Upper lobe of left lung (tissue), 6 donors: ENCODE data around the gene TMEM132A. TPM values are rescaled to one million over a fixed set of nuclear protein-coding genes. Genes with fewer than 3 reads are reported as not detected.

ENCODE experiments used
- ATAC-seq, 2 donors: fragments of 200-7000 bp; cut with Tn5 transposase; one replicate each; pipeline ENCODE4 v1.9.1; 2022; ENCODE audit warnings: mild to moderate bottlenecking in 2 of 2, moderate library complexity in 2 of 2; ENCODE audit not compliant: low FRiP score in 2 of 2
- DNase-seq, 2 donors: peaks; one replicate each; pipeline ENCODE4 v3.0.0-alpha.2; 2019 to 2020
- H3K27ac ChIP-seq, 4 donors: fragments of 200-600 bp; sonication (generic); one replicate each; pipeline ENCODE4 v1.5.1; 2016 to 2019
- H3K27me3 ChIP-seq, 4 donors: fragments of 200-600 bp; sonication (generic); one replicate each; pipeline ENCODE4 v1.5.1; 2017 to 2019
- H3K36me3 ChIP-seq, 4 donors: fragments of 200-600 bp; sonication (generic); one replicate each; pipeline ENCODE4 v1.5.1; 2016 to 2019
- H3K4me1 ChIP-seq, 4 donors: fragments of 200-600 bp; sonication (generic); one replicate each; pipeline ENCODE4 v1.5.1; 2018 to 2019
- H3K4me3 ChIP-seq, 4 donors: fragments of 200-600 bp; sonication (generic); one replicate each; pipeline ENCODE4 v1.5.1; 2017 to 2019; ENCODE audit warnings: mild to moderate bottlenecking in 2 of 4, moderate library complexity in 1 of 4
- H3K9me3 ChIP-seq, 4 donors: fragments of 200-600 bp; sonication (generic); one replicate each; pipeline ENCODE4 v1.5.1; 2018 to 2019
- CTCF ChIP-seq, 6 experiments: fragments of 450-650 bp in 4 of 6; fragments of 200-600 bp in 2 of 6; sonication (generic) in 2 of 6; IDR thresholded peaks; one replicate each; pipeline ENCODE4 v1.5.1; 2016 to 2019; ENCODE audit warnings: antibody characterized with exemption in 6 of 6
- EP300 ChIP-seq, 4 donors: sonication (generic); formaldehyde crosslinking; IDR thresholded peaks; one replicate each; pipeline ENCODE4 v1.5.1; 2017; ENCODE audit warnings: antibody characterized with exemption in 4 of 4, control low read depth in 2 of 4
- POLR2A ChIP-seq, 4 donors: fragments of 450-650 bp; IDR thresholded peaks; one replicate each; pipeline ENCODE4 v1.5.1; 2016 to 2017; ENCODE audit warnings: antibody characterized with exemption in 4 of 4, mild to moderate bottlenecking in 2 of 4
- POLR2AphosphoS5 ChIP-seq, 2 donors: sonication (generic); formaldehyde crosslinking; IDR thresholded peaks; one replicate each; pipeline ENCODE4 v1.5.1; 2017; ENCODE audit warnings: antibody characterized with exemption in 2 of 2
- WGBS, 2 donors: methylation state at CpG; one replicate each; pipeline ENCODE4 v1.1.5; 2017 to 2018; 5-methylcytosine and 5-hydroxymethylcytosine counted together
- total RNA-seq, 6 donors: library from RNA; depleted of rRNA in 4 of 6; stranded (reverse); fragments of >200 nt in 4 of 6; gene quantifications; one replicate each; pipeline versions ENCODE4 v1.1.0 to v1.2.1, GENCODE V29; 2016 to 2021
- donor health status: DM: no; HTN: no; CAD: no; lungs with moderate emphysema.
- donor health status: DM: no; HTN: yes; CAD: no; lungs with severe emphysema.

Gene TMEM132A
- total RNA-seq, 6 donors from 2014 or later = 3.6 to 18.2 (median 9.4) TPM

GRCh38 chr11:60937144-60937527 is 12.9 kb downstream of the TMEM132A start:
- Histone ChIP-seq H3K4me1 (peaks cover 14 to 36% (median 18%) of the 10 kb centered on the region in 4 donors), H3K27ac (peak overlapping the region; percentile 76 to 90 (median 82)), H3K4me3 (no peak overlapping the region), H3K9me3 (no peaks in the 10 kb centered on the region), H3K27me3 (no peaks in the 10 kb centered on the region), H3K36me3 (peaks cover 4 to 55% (median 36%) of the 10 kb centered on the region in 4 donors)
- DNase-seq = peak in 1 of 2 donors; percentile 28
- ATAC-seq = no peak
- WGBS, 2 donors = 60 to 71% methylated on average over 12 of the region's 12 CpGs
- TF ChIP-seq EP300 (IDR thresholded peaks at IDR 0.05) (no peak), POLR2AphosphoS5 (IDR thresholded peaks at IDR 0.05) (peak in 1 of 2 donors; percentile 38), POLR2A (IDR thresholded peaks at IDR 0.05) (no peak), CTCF (IDR thresholded peaks at IDR 0.05) (no peak)

- peaks cover 14 to 42% (median 22%) of the 10 kb centered on the region in 4 donors for H3K4me1 ChIP-seq
- peaks cover 5 to 62% (median 38%) of the 10 kb centered on the region in 4 donors for H3K36me3 ChIP-seq
- WGBS, 2 donors = 93 to 100% methylated on average over 3 to 8 of the region's 8 CpGs
- TF ChIP-seq POLR2A (IDR thresholded peaks at IDR 0.05) (no peak), EP300 (IDR thresholded peaks at IDR 0.05) (no peak), POLR2AphosphoS5 (IDR thresholded peaks at IDR 0.05) (no peak), CTCF (IDR thresholded peaks at IDR 0.05) (no peak)
- DNase-seq = peak in 1 of 2 donors; percentile 60
- no peaks in the 10 kb centered on the region for H3K27me3 ChIP-seq
- no peak overlapping the region for H3K4me3 ChIP-seq
- H3K27ac ChIP-seq = peak overlapping the region; percentile 76 to 90 (median 82)
- no peaks in the 10 kb centered on the region for H3K9me3 ChIP-seq
- ATAC-seq = no peak
Observed at GRCh38 chr11:60937811-60938210, 13.6 kb downstream of the TMEM132A start.

- Histone ChIP-seq H3K27me3 (no peaks in the 10 kb centered on the region), H3K4me1 (peaks cover 14 to 49% (median 26%) of the 10 kb centered on the region in 4 donors), H3K27ac (peak overlapping the region in 1 of 4 donors; percentile 82), H3K36me3 (peaks cover 5 to 68% (median 42%) of the 10 kb centered on the region in 4 donors), H3K4me3 (no peak overlapping the region), H3K9me3 (no peaks in the 10 kb centered on the region)
- DNase-seq = no peak
- no peak for ATAC-seq
- WGBS, 2 donors = 89 to 90% methylated on average over 9 of the region's 9 CpGs
- no peak for TF ChIP-seq EP300 (IDR thresholded peaks at IDR 0.05)
- TF ChIP-seq POLR2AphosphoS5 (IDR thresholded peaks at IDR 0.05) = no peak
- TF ChIP-seq CTCF (IDR thresholded peaks at IDR 0.05) = no peak
- no peak for TF ChIP-seq POLR2A (IDR thresholded peaks at IDR 0.05)
Observed at GRCh38 chr11:60938500-60938899, 14.2 kb downstream of the TMEM132A start.

- Histone ChIP-seq H3K9me3 (no peaks in the 10 kb centered on the region), H3K27ac (peak overlapping the region in 2 of 4 donors; percentile 40 to 82), H3K4me1 (peaks cover 14 to 51% (median 27%) of the 10 kb centered on the region in 4 donors), H3K4me3 (no peak overlapping the region), H3K27me3 (no peaks in the 10 kb centered on the region), H3K36me3 (peaks cover 5 to 71% (median 42%) of the 10 kb centered on the region in 4 donors)
- 85% methylated on average over 4 of the region's 7 CpGs; no CpG with 5 or more reads in 1 of the 2 donors for WGBS, 2 donors
- DNase-seq (no peak), ATAC-seq (no peak)
- no peak for TF ChIP-seq POLR2A (IDR thresholded peaks at IDR 0.05)
- TF ChIP-seq CTCF (IDR thresholded peaks at IDR 0.05) = no peak
- TF ChIP-seq EP300 (IDR thresholded peaks at IDR 0.05) = no peak
- TF ChIP-seq POLR2AphosphoS5 (IDR thresholded peaks at IDR 0.05) = no peak
Observed at GRCh38 chr11:60939301-60939700, 15.0 kb downstream of the TMEM132A start.

GRCh38 chr11:60939855-60940254 is 15.6 kb downstream of the TMEM132A start:
- ATAC-seq (peak in 1 of 2 donors; percentile 12), DNase-seq (no peak)
- peak overlapping the region in 1 of 4 donors; percentile 40 for H3K27ac ChIP-seq
- H3K4me1 ChIP-seq = peaks cover 14 to 51% (median 27%) of the 10 kb centered on the region in 4 donors
- H3K9me3 ChIP-seq = no peaks in the 10 kb centered on the region
- peaks cover 5 to 73% (median 42%) of the 10 kb centered on the region in 4 donors for H3K36me3 ChIP-seq
- TF ChIP-seq POLR2AphosphoS5 (IDR thresholded peaks at IDR 0.05) (no peak), EP300 (IDR thresholded peaks at IDR 0.05) (no peak), CTCF (IDR thresholded peaks at IDR 0.05) (no peak), POLR2A (IDR thresholded peaks at IDR 0.05) (no peak)
- H3K27me3 ChIP-seq = no peaks in the 10 kb centered on the region
- WGBS, 2 donors = 44 to 46% methylated on average over 2 of the region's 2 CpGs
- no peak overlapping the region for H3K4me3 ChIP-seq
